ENCODE results near the gene CLDN18. TPM values are rescaled to one million over a fixed set of nuclear protein-coding genes. Genes with fewer than 3 reads are reported as not detected.

The CLDN18 gene
- total and polyA plus RNA-seq, 4 donors = 0.06 TPM; not detected in 3

DNA sequence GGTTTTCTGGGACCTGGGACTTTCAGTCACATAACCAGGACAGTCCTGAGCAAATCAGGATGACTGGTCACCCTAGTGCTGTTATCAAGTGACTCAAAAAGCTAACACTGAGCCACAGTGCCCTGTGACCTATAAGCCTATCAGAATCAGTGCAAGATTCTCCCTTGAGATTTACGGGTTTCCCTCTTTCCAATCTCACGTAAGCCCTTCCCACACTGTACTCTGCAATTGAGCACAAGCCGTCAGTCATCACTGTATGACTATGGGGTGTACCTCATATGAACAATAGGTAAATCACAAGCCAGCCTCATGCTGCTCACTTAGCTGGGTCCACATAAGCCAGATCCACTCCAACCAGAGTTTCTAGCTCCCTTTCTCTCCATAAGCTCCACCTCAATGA lies 21.0 kb upstream of the CLDN18 start:
- Histone ChIP-seq H3K36me3 (ENCODE audit: control insufficient read depth in 4 of 4, insufficient read depth in 3 of 4, low read depth in 1 of 4, low read length in 3 of 4) (no peaks in the 10 kb centered on the region), H3K27ac (ENCODE audit: low read depth in 1 of 2, low read length in 2 of 2) (no peak overlapping the region), H3K4me3 (ENCODE audit: low read depth in 1 of 3, low read length in 3 of 3) (no peak overlapping the region), H3K9me3 (ENCODE audit: control insufficient read depth in 4 of 4, low read length in 3 of 4) (peaks cover 0 to 6% (median 0%) of the 10 kb centered on the region in 4 donors), H3K9ac (ENCODE audit: low read depth in 1 of 2, low read length in 2 of 2) (no peak overlapping the region), H3K4me1 (ENCODE audit: control insufficient read depth in 4 of 4, insufficient read depth in 4 of 4, low read length in 3 of 4) (no peaks in the 10 kb centered on the region), H3K27me3 (ENCODE audit: control insufficient read depth in 4 of 4, insufficient read depth in 4 of 4, low read length in 3 of 4) (no peaks in the 10 kb centered on the region)
- 65% methylated on average over 3 of the region's 3 CpGs for WGBS
- TF ChIP-seq HNF4G (IDR thresholded peaks at IDR 0.05) (no peak), RAD21 (IDR thresholded peaks at IDR 0.05) (no peak), HNF4A (conservative IDR thresholded peaks at IDR 0.05) (no peak), NR2F2 (IDR thresholded peaks at IDR 0.05) (no peak), EGR1 (IDR thresholded peaks at IDR 0.05; ENCODE audit: low read depth in 2 of 2) (no peak), YY1 (IDR thresholded peaks at IDR 0.05) (no peak), SP1 (IDR thresholded peaks at IDR 0.05) (no peak), RXRA (IDR thresholded peaks at IDR 0.05) (no peak), GABPA (IDR thresholded peaks at IDR 0.05 in 1 of 2, conservative IDR thresholded peaks at IDR 0.05 in 1 of 2) (no peak), JUND (IDR thresholded peaks at IDR 0.05) (no peak)
- TF ChIP-seq, protein P1, sequence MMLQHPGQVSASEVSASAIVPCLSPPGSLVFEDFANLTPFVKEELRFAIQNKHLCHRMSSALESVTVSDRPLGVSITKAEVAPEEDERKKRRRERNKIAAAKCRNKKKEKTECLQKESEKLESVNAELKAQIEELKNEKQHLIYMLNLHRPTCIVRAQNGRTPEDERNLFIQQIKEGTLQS (IDR thresholded peaks at IDR 0.05) = no peak
- TF ChIP-seq, protein P2, sequence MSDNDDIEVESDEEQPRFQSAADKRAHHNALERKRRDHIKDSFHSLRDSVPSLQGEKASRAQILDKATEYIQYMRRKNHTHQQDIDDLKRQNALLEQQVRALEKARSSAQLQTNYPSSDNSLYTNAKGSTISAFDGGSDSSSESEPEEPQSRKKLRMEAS (IDR thresholded peaks at IDR 0.05) = no peak
- TF ChIP-seq, protein P3, sequence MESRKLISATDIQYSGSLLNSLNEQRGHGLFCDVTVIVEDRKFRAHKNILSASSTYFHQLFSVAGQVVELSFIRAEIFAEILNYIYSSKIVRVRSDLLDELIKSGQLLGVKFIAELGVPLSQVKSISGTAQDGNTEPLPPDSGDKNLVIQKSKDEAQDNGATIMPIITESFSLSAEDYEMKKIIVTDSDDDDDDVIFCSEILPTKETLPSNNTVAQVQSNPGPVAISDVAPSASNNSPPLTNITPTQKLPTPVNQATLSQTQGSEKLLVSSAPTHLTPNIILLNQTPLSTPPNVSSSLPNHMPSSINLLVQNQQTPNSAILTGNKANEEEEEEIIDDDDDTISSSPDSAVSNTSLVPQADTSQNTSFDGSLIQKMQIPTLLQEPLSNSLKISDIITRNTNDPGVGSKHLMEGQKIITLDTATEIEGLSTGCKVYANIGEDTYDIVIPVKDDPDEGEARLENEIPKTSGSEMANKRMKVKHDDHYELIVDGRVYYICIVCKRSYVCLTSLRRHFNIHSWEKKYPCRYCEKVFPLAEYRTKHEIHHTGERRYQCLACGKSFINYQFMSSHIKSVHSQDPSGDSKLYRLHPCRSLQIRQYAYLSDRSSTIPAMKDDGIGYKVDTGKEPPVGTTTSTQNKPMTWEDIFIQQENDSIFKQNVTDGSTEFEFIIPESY (IDR thresholded peaks at IDR 0.05) = no peak
- TF ChIP-seq, protein P4, sequence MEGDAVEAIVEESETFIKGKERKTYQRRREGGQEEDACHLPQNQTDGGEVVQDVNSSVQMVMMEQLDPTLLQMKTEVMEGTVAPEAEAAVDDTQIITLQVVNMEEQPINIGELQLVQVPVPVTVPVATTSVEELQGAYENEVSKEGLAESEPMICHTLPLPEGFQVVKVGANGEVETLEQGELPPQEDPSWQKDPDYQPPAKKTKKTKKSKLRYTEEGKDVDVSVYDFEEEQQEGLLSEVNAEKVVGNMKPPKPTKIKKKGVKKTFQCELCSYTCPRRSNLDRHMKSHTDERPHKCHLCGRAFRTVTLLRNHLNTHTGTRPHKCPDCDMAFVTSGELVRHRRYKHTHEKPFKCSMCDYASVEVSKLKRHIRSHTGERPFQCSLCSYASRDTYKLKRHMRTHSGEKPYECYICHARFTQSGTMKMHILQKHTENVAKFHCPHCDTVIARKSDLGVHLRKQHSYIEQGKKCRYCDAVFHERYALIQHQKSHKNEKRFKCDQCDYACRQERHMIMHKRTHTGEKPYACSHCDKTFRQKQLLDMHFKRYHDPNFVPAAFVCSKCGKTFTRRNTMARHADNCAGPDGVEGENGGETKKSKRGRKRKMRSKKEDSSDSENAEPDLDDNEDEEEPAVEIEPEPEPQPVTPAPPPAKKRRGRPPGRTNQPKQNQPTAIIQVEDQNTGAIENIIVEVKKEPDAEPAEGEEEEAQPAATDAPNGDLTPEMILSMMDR (IDR thresholded peaks at IDR 0.05; ENCODE audit: low read depth, low read length, missing input control) = no peak
- no peak for DNase-seq (ENCODE audit: low spot score)

DNA sequence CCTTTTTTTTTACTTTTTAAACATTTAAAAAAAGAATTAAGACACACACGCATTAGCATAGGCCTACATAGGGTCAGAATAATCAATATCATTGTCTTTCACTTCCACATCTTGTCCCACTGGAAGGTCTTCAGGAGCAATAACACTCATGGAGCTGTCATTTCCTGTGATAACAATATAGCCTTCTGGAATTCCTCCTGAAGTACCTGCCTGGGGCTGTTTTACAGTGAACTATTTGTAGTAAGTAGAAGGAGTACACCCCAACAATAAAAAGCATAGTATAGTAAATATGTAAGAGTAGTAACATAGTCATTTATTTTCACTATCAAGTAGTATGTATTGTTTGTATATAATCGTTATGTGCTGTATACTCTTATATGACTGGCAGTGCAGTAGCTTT lies 19.5 kb upstream of the CLDN18 start:
- H3K36me3 ChIP-seq (ENCODE audit: control insufficient read depth in 4 of 4, insufficient read depth in 3 of 4, low read depth in 1 of 4, low read length in 3 of 4) = no peaks in the 10 kb centered on the region
- no peak for DNase-seq (ENCODE audit: low spot score)
- H3K27ac ChIP-seq (ENCODE audit: low read depth in 1 of 2, low read length in 2 of 2) = no peak overlapping the region
- no peak overlapping the region for H3K9ac ChIP-seq (ENCODE audit: low read depth in 1 of 2, low read length in 2 of 2)
- 86% methylated on average over 2 of the region's 2 CpGs for WGBS
- TF ChIP-seq NR2F2 (IDR thresholded peaks at IDR 0.05) (no peak), GABPA (IDR thresholded peaks at IDR 0.05 in 1 of 2, conservative IDR thresholded peaks at IDR 0.05 in 1 of 2) (no peak)
- H3K4me1 ChIP-seq (ENCODE audit: control insufficient read depth in 4 of 4, insufficient read depth in 4 of 4, low read length in 3 of 4) = no peaks in the 10 kb centered on the region
- peaks cover 0 to 8% (median 0%) of the 10 kb centered on the region in 4 donors for H3K9me3 ChIP-seq (ENCODE audit: control insufficient read depth in 4 of 4, low read length in 3 of 4)
- H3K27me3 ChIP-seq (ENCODE audit: control insufficient read depth in 4 of 4, insufficient read depth in 4 of 4, low read length in 3 of 4) = no peaks in the 10 kb centered on the region
- H3K4me3 ChIP-seq (ENCODE audit: low read depth in 1 of 3, low read length in 3 of 3) = no peak overlapping the region

DNA sequence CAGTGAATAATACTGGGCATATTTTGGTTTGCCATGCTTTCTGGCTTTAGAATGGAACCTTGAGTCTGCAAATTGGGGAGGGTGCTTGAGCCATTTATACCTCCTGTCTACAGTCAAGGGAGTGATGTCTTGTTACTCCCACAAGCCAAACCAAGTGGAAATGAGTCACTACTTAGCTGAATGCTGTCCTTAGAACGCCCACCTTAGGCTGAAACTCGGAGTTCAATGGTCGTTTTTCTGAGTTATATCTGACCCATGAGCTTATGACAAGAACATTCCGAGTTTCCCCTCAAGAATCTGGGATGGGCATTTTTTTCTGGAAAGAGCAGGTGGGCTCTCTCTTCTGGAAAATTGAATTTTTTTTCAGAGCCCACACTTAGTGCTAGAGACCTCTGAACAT lies 17.4 kb upstream of the CLDN18 start:
- no peak overlapping the region for H3K9ac ChIP-seq (ENCODE audit: low read depth in 1 of 2, low read length in 2 of 2)
- WGBS = 66% methylated on average over 4 of the region's 4 CpGs

More for the DNA sequence above, 17.4 kb upstream of the CLDN18 start:
- H3K4me1 ChIP-seq (ENCODE audit: control insufficient read depth in 4 of 4, insufficient read depth in 4 of 4, low read length in 3 of 4) = no peaks in the 10 kb centered on the region
- no peaks in the 10 kb centered on the region for H3K36me3 ChIP-seq (ENCODE audit: control insufficient read depth in 4 of 4, insufficient read depth in 3 of 4, low read depth in 1 of 4, low read length in 3 of 4)
- no peaks in the 10 kb centered on the region for H3K27me3 ChIP-seq (ENCODE audit: control insufficient read depth in 4 of 4, insufficient read depth in 4 of 4, low read length in 3 of 4)
- no peak overlapping the region for H3K4me3 ChIP-seq (ENCODE audit: low read depth in 1 of 3, low read length in 3 of 3)
- H3K27ac ChIP-seq (ENCODE audit: low read depth in 1 of 2, low read length in 2 of 2) = no peak overlapping the region
- DNase-seq (ENCODE audit: low spot score) = no peak
- H3K9me3 ChIP-seq (ENCODE audit: control insufficient read depth in 4 of 4, low read length in 3 of 4) = peaks cover 0 to 8% (median 0%) of the 10 kb centered on the region in 4 donors
- TF ChIP-seq JUND (IDR thresholded peaks at IDR 0.05) (no peak), HNF4A (conservative IDR thresholded peaks at IDR 0.05) (no peak), RXRA (IDR thresholded peaks at IDR 0.05) (no peak), NR2F2 (IDR thresholded peaks at IDR 0.05) (no peak), YY1 (IDR thresholded peaks at IDR 0.05) (no peak), SP1 (IDR thresholded peaks at IDR 0.05) (no peak), RAD21 (IDR thresholded peaks at IDR 0.05) (no peak), EGR1 (IDR thresholded peaks at IDR 0.05; ENCODE audit: low read depth in 2 of 2) (no peak), FOXA2 (IDR thresholded peaks at IDR 0.05) (no peak), GABPA (IDR thresholded peaks at IDR 0.05 in 1 of 2, conservative IDR thresholded peaks at IDR 0.05 in 1 of 2) (no peak), TAF1 (conservative IDR thresholded peaks at IDR 0.05) (no peak), FOXA1 (IDR thresholded peaks at IDR 0.05) (no peak), HNF4G (IDR thresholded peaks at IDR 0.05) (no peak)
- TF ChIP-seq, protein P4 (IDR thresholded peaks at IDR 0.05; ENCODE audit: low read depth, low read length, missing input control) = no peak
- TF ChIP-seq, protein P3 (IDR thresholded peaks at IDR 0.05) = no peak
- TF ChIP-seq, protein P2 (IDR thresholded peaks at IDR 0.05) = no peak
- TF ChIP-seq, protein P1 (IDR thresholded peaks at IDR 0.05) = no peak

All from liver (tissue), 9 donors.